Measurements from ENCODE around the gene PHKB. TPM values are rescaled to one million over a fixed set of nuclear protein-coding genes. Genes with fewer than 3 reads are reported as not detected.

The PHKB gene
- total RNA-seq, 1 donor from 2014 or later: 195 TPM

DNA sequence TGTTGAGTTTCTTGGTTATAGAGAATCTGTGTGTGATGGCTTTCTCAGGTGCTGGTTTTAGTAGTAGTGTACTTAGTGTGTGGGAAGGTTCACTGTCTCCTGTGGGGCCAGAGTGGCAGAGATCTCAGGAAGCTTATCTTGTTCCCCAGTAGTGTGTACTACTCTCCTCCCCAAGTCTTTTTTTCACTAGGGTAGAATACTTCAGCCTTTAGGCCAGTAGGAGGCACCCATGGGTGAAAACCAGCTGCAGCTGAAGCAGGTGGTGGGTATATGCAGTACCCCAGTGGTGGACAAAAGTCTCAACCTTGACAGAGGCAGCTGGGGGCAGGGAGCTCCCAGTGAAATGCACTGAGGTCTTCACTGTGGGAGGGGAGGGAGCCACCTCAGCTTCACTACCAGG is 109.9 kb downstream of the PHKB start:
- no peak for DNase-seq

DNA sequence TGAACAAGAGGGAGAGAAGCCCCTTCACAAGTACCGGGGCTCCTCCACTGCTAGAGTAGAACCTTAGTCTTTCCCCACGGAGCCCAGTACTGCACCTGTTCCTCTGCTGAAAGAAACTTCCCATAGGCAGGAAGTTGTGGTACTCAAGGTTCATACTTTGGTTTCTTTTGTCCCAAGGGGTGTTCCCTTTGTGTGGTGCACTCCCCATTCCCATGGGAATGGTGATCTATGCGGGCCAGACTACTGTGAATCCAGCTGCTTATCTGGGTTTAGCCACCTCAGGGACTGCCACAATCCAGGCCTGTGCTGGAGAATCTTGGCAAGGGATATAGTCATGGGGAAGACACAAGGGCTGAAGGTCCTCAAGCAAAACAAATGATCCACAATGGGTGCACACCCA is 110.6 kb downstream of the PHKB start:
- DNase-seq: no peak

DNA sequence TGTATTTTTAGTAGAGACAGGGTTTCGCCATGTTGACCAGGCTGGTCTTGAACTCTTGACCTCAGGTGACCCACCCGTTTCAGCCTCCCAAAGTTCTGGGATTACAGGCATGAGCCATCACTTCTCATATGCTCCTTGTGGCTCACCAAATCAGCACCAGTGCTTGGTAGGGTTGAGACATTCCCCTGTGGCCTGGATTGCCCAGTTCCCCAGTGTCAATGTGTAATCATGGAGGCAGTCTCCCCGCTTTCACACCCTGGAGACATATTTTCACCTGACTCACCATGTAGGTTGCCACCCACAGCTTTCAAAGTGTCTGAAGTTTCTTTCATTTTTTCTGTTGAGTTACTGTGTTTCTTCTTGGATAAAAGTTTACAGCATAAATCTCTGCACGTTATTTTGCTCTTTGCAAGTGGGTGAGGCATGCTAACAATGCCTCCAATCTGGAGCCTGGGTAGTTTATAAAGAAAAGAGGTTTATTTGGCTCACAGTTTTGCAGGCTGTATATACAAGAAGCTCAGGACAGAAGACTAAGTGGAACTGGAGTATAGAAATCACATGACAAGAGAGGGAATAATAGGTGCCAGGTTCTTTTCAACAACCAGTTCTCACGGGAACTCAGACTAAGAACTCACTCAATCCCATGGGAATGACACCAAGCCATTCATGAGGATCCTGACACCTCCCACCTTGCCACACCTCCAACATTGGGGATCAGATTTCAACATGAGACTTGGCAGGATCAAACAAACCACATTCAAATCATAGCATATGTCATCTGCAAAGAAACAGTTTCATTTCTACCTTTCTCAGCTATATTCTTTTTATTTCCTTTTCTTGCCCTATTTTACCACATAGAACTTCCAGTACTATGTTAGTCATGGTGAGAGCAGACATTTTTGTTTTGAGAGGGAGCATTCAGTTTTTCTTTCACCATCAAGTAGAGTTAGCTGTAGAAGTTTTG is 113.2 kb downstream of the PHKB start:
- DNase-seq: no peak

DNA sequence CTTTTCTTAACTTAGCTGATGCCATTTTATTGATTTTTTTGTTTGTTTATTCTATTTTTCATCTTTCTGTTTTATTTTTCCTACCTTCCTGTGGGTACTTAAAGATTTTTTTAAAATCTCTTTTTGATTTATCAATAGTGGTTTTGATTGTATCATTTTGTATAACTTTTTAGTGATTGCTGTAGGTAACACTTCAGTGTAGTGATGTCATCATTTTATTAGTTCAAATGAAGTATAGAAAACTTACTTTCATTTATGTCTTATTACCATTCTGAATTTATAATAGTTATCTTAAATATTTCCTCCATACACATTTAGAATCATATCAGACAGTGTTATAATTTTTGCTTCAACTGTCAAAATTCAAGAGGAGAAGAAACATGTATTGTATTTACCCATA is 115.9 kb downstream of the PHKB start:
- DNase-seq: no peak

DNA sequence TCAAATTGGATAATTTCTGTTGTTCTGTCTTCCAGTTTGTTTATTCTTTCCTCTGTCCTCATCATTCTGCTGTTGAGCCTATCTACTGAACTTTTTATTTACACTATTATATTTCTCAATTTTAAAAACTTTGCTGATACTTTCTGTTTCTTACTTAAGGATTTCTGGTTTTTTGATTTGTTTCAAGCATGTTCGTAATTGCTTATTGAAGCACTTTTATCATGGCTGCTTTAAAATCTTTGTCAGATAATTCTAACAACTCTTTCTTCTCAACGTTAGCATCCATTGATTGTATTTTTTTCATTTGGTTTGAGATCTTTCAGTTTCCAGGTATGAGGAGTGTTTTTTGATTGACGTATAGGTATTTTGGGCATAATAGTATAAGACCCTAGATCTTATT is 116.9 kb downstream of the PHKB start:
- DNase-seq: no peak

DNA sequence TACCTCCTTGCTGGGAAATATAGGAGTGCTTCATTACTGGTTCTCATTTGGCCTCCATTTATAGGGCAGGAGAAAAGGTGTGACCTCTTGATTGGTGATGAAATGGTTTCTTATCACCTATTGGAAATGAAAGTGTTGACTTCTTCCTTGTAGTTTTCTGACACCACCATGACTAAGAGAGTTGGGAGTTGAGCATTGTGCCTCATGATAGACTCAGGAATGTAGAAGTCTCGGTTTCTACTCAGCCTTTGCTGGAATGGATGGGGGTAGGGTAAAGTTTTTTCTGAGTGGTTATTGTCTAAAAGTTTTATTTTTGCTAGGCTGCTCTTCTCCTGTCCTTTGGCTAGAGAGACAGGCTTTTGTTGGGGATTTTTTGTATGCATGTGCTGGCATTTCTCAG is 117.4 kb downstream of the PHKB start:
- no peak for DNase-seq

DNA sequence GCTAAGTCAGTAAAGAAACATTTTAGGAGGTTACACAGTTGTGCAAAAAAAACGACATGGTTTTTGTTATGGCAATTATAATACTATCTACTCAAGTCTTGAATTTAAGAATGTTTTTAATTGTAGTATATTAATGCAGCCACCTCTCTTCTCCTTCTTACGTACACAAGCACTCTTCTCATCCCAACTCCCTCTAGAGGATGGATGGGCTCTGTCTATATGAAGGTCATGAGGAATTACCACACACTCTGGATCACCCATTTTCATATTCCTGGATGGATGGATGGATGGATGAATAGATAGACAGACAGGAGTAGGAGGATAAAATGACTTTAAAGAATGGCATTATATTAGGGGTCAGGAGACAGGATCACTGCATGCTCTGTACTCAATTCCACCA is 120.0 kb downstream of the PHKB start:
- DNase-seq: no peak

DNA sequence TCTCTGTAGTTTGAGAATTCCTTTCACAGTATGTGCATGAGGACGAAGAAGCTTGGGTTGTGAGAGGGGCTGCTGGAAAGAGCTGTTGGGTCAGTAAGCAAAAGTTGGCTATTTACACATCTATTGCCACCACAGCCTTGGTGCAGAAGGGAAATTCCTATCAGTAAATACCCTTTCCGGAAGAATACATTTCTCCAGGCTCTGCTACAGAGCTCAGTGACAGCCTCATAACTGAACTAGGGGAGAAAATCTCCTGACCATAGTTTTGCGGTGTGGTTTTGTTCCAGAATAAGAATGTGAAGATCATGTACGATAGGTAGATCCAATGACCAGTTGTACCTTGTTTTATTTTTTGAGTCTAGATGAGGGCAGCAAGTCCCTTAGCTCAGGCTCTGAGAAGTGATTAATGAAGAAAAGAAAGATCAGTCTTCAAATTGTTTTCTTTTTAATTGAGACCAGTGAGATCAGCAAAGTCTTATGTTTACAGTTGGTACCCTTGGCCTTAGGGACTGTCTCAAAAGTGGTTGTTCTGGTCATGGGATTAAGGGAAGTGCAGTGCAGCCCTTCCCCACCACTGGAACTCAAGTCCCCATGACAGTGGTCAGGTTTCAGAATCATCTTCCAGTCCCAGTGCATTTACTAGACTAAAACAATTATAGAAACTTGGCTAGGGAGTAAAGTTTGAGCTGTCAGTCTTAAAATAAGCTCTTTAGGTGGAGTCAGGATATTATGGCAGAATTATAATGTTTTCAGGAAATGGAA is 123.5 kb downstream of the PHKB start:
- DNase-seq: no peak

DNA sequence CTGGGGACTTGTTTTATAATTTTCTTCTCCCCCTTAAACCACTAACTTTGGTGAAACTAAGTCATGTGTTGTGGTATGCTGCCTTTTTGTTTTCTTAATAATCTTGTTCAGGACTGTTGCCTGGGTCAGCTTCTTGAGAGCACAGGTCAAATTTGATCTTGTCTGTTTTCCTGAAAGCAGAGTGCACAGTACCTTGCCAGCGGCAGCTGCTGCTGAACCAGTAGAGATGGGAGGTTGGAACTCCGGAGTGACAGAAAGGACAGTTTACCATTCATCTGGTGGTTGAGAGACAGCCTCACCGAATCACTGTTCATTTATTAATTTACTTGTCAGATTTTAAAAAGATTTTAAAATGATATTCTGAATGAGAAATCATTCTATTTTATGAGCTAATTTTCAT is 125.0 kb downstream of the PHKB start:
- no peak for DNase-seq

DNA sequence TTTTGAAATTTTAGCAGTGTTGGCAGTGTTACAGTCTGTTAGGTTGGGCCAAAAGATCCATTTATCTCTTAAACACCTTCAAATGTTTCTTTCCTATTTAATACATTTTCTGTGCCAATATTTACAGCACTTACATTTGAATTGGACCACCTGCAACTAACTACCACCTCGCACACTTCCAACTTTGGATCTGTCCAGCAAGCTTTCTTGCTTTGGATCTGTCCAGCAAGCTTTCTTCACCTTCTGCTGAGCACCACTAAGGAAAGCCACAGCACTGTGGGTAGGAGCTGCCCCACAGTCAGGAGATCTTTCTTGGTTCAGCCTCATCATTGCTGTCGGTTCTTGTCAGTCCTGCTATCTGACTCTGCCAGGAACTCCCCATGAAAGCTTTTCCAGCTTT is 129.3 kb downstream of the PHKB start:
- DNase-seq: no peak

DNA sequence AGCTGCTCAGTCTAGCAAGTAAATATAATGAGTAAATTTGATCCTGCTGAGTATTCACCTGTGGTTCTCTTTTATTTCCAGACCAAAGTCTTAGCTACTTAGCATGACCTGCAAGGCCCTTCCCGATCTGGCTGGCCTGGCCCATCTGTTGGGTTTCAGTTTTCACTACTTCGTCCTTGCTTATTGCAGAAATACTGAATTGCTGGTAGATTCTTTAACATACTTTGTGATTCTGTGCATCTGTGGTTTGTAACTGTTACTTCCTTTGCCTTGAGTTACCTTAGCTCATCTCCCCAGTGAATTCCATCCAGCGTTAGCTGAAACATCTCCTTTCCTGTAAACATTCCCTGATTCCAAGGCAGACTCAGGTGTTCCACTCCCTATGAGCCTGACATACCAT is 131.1 kb downstream of the PHKB start:
- no peak for DNase-seq

DNA sequence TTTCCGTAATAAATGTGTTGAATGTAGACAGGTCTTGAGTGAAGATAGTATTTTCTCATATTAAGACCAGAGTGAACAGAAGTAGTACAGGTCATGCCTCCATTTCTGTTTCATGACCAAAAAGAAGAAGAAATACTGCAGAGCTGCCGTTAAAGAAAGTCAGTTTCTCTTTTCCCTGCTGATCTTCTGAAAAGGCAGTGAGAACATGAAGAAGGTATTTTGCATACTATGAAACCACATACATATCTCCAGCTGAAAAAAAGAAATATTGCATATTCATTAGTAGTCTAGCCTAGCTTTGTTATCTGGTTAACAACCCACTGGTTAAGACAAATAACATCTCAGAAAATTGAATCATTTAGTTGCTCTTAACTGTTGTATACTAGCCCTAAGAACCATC is 138.4 kb downstream of the PHKB start:
- no peak for DNase-seq

DNA sequence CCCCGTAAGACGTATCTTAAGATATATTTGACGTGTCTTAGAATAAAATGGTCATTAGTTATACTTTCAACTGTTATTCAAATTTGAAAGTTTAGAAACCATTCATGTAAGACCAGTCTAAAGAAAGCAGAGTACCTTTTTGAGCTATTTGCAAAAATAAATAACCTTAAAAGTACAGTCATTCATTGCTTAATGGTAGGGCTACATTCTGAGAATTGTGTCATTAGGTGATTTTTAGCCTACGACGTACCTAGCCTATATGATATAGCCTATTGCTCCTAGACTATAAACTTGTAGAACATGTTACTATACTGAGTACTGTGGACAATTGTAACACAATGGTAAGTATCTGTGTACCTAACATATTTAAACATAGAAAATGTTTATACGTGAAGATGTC is 139.2 kb downstream of the PHKB start:
- no peak for DNase-seq

DNA sequence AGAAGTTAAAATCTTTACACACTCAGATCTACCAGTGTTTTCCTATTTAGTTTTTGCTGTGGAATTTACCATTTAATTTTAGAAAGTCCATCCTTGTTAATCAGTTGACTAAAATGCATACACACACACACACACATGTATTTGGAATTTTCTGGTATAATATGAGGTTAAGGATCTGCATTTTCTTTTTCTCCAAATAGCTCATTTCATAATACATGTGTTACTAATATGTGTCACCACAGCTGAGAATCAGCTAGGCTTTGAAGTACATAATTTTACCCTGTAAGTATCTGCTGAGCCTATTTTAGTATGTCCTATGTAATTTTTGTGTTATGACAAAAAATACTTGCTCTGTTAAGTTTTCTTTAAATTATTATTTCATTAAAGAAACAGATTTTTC is 143.2 kb downstream of the PHKB start:
- no peak for DNase-seq

DNA sequence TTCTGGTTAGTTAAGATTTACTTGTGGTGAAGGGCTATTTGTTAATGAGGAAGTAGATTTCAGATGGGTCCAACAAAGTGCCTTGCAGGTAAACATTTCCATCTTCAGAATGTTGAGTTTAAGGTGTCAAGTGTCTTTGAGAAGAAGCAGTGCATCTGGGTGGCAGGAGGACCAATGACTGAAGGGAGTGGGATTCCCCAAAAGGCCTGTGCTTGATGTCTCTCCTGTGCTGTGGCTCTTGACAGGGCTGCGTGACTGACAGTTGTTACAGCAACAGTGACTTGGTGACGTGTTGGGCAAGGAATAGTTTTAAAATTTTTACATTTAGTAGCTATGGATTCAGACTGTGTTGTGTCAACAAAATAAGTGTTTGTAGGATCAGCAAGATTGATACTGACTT is 149.9 kb downstream of the PHKB start:
- DNase-seq: no peak

DNA sequence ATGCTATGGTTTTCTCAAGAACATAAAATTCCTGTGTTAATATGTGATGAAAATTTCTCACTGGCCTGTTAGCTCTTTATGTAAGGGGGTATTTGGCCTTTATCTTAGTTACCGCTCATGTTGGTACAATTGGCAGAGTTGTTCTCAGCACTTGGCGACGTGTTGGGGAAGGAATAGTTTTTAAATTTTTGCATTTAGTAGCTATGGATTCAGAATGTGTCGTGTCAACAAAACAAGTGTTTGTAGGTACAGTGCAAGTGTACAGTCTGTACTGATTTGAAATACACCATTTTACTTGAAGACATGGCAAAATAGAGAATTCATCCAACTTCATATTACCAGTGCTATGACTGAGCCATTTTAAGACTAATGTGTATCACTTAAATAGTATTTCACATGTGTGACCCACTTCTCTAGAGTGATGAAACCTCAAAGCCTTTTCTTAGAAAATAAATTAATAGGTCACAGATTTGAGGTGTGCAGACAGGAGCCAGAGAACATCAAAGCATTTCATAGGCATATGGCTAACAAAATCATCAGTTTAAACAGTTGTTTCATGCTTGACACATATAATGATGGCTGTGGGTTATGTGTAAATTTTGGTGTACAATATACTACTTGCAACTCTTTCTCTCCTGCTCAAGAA is 150.8 kb downstream of the PHKB start:
- no peak for DNase-seq

DNA sequence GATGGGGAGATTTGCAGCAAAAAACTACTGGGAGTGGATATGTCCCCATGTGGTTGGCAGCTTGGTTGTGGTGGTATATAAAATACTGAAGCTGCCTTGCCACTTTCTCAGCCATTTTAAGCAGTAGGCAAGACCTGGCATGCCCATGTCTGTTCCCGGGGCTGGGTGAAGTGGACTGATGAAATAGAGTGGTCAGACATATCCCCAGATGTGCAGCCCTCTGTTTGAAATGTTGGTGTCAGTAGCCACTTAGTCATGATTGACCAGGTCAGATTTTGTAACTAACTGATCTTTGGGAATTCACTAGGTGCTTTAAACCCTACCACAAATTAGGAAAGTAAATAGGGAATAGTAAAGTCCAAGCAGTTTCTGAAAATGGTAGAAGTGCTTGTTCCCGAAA is 151.6 kb downstream of the PHKB start:
- no peak for DNase-seq

DNA sequence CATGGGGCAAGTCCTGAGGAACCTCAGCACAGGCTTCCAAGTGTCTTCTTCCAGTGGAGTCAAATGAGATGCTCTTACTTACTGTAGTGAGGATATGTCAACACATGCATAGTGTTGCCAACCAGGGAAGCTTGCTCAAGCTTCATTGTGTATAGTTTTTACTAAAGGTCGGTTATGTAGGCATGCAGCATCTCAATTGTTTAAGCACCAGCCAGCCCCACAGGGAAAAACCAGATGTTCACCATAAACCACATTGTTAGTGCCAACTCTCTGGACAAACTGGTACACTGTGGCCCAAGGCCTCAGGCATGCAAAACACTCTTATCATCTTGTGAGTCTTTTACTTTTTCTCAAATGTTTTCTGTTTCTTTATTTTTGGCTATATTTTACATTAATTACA is 152.1 kb downstream of the PHKB start:
- DNase-seq: no peak

DNA sequence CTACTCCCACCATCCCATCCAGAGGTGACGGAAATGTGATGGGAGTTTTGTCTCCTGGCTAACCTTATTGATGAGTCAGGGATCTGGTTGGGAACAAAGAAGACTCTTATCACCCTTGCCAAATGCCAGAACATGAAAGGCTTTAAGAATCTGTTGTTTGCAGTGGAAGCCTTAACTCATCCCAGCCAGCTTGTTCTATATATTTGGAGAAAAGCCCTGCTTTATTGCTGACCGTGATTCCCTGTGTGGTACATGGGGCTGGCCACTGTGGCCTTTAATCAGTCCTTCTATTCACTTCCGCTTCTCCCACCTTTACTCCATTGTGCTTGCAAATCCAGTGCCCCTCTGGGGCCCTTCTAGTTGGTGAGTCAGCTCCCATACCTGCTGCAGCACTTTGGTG is 156.6 kb downstream of the PHKB start:
- no peak for DNase-seq

DNA sequence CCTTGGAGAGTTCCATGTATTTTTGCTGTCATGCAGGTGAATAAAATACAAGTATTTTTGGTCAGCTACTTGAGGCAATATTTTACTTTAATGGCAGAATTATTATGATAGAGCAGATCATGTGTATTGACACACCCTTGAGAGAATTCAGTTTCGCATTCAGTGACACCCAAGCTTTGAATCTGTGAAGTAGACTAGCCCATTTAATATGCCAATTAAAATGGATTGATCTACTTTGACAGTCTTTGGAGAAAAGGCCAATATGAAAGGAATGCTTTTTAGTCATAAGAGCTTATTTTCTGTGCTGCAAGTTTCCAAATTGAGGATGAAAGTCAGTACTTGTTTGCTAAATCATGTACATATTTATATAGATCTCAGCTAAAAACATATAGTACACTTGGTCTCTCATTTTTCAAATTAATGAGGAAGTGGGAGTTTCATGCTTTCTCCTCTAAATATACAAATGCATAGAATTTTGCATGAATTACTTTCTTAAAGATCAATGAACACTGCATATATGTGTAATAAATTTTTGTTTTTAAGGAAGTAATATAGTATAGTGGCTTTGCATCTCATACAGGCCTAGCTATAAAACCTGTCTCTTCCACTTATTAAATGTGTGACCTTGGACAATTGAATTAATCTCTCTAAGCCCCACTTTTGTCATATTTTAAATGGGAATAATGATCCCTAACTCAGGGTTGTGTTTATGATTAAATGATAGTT is 161.5 kb downstream of the PHKB start:
- DNase-seq: no peak

DNA sequence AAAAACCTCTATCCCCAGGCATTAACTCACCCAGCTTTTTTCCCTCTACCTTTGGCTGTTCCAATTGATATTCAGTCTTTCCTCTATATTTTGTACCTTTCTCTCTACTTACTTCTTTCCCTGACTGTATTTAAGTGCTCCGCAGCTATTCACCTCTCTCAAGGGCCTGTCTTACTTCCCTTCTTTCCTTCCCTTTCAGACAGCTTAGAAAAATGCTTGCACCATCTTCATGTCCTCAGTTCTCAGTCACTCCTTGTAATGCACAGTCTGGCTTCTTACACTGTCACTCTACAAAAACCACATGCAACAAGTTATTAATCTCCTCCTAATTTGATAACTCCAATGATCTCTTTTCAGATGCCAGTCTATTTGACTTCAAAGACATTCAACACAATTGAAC is 163.4 kb downstream of the PHKB start:
- no peak for DNase-seq

DNA sequence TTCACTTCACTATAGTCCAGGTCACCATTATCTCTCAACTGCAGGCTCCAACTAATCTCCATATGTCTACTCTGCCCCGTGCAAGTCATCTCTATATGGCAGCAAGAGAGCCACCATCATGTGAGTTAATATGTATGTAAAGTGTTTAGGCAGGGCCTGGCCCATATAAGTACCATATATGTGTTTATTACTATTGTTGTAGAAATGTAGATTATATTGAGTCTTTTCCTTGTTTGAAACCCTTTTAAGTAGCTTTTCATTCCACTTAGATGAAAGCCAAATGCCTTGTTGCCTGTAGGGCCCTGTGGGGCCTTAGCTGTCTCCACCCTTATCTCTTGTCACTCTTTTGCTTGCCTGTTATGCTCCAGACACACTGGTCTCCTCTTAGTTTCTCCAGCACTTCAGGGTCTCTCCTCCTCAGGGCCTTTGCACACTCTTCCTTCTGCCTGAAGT is 164.0 kb downstream of the PHKB start:
- no peak for DNase-seq

DNA sequence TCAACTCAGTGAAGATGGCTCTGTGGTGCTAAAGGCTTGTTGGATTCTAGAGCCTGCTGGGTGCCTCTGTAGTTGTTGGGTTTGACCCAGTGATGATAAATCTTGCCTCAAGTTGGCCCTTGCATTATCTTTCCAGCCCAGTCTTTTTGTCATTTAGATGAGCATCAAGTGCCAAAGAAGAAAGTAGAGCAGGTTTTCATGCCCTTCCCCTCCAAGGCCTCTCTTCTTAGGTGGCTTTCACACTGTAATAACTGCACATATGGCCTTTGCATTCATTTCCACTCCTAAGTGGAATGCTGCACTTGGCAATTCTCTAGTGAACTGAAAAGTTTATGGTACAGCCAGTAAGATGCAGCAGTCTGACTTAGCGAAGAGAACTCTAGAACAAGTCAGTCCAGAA is 165.1 kb downstream of the PHKB start:
- DNase-seq: no peak
